Ovary (tissue), 3 donors: ENCODE data around the gene CACNA2D1.

Experiments
- EP300 ChIP-seq: sonication (generic); formaldehyde crosslinking; IDR thresholded peaks from one replicate; pipeline ENCODE4 v1.6.1; 2017; ENCODE audit warnings: antibody characterized with exemption
- POLR2A ChIP-seq: fragments of 450-650 bp; IDR thresholded peaks from one replicate; pipeline ENCODE4 v1.6.1; 2017; ENCODE audit warnings: antibody characterized with exemption, mild to moderate bottlenecking, moderate library complexity
- TF ChIP-seq, protein P1 (sequence below), 3 donors: fragments of 450-650 bp in 2 of 3; fragments of 200-600 bp in 1 of 3; IDR thresholded peaks; one replicate each; pipeline versions ENCODE4 v1.5.1 to v1.8.0; 2016 to 2022; ENCODE audit warnings: antibody characterized with exemption in 3 of 3, mild to moderate bottlenecking in 1 of 3
- donor health status: DM: no; HTN: no; CAD: no.

DNA sequence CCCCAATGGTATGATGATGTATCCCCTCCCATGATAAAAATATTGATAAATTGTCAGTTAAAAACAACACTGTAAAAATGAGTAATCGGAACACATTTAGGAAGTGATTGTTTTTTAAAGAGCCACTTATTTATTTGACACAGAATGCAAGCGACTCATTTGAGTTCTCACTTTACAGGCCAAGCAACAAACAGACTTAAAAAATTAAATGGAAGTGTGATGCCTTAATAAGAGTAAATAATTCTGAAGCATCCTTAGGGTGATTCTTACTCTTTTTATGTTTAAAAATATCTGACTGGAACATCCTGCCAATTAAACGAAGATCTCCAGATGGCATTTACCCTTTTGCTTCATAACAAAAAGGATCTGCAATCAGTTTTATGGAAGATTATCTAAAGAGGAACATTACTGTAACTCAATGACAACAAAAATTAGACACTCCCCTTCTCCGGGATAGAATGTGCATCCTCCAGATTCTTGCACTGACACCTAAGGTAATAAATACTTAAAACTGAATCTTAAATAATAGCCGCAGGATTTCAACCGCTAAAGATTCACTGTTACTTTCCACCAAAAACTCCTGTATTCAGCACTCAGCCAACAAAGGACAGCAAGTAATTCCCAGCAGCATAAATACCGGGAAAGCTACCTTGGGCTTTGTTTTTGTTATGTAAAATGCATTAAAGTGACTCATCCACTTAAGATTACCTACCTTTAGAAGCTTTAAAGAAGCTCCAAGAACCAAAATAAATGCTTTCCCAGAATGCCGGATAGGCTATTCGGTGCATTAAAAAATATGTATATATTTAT lies 1.7 kb downstream of the CACNA2D1 start:
- TF ChIP-seq EP300, result no peak
- TF ChIP-seq, protein P1, sequence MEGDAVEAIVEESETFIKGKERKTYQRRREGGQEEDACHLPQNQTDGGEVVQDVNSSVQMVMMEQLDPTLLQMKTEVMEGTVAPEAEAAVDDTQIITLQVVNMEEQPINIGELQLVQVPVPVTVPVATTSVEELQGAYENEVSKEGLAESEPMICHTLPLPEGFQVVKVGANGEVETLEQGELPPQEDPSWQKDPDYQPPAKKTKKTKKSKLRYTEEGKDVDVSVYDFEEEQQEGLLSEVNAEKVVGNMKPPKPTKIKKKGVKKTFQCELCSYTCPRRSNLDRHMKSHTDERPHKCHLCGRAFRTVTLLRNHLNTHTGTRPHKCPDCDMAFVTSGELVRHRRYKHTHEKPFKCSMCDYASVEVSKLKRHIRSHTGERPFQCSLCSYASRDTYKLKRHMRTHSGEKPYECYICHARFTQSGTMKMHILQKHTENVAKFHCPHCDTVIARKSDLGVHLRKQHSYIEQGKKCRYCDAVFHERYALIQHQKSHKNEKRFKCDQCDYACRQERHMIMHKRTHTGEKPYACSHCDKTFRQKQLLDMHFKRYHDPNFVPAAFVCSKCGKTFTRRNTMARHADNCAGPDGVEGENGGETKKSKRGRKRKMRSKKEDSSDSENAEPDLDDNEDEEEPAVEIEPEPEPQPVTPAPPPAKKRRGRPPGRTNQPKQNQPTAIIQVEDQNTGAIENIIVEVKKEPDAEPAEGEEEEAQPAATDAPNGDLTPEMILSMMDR (IDR thresholded peaks at IDR 0.05), result no peak
- no peak for TF ChIP-seq POLR2A
